NCI-H1105 treated with DMSO at 0.1 percent for 48 hours (cell line): ENCODE data around the gene INHBA.

Experiments used
- DNase-seq: peaks from one replicate; lab custom pipeline; 2025; lab: John Stamatoyannopoulos, UW

Gene INHBA

GRCh38 chr7:41688906-41689305, 14.0 kb downstream of the INHBA start:
- no peak for DNase-seq

- no peak for DNase-seq
Observed at GRCh38 chr7:41688012-41688625, 14.8 kb downstream of the INHBA start.

- no peak for DNase-seq
Observed at GRCh38 chr7:41685684-41686083, 17.2 kb downstream of the INHBA start.

GRCh38 chr7:41682422-41682821, 20.5 kb downstream of the INHBA start:
- DNase-seq: no peak

GRCh38 chr7:41679566-41679965, 23.3 kb downstream of the INHBA start:
- no peak for DNase-seq

- DNase-seq: no peak
Observed at GRCh38 chr7:41674505-41675023, 28.3 kb downstream of the INHBA start.

GRCh38 chr7:41661596-41661995, 41.3 kb downstream of the INHBA start:
- no peak for DNase-seq

- DNase-seq: no peak
Observed at GRCh38 chr7:41659539-41659938, 43.4 kb downstream of the INHBA start.

- no peak for DNase-seq
Observed at GRCh38 chr7:41656366-41656765, 46.5 kb downstream of the INHBA start.

GRCh38 chr7:41655426-41655825, 47.5 kb downstream of the INHBA start:
- DNase-seq: no peak

GRCh38 chr7:41652267-41652666, 50.6 kb downstream of the INHBA start:
- DNase-seq: no peak

GRCh38 chr7:41648501-41648900, 54.4 kb downstream of the INHBA start:
- DNase-seq: no peak

- no peak for DNase-seq
Observed at GRCh38 chr7:41643616-41644015, 59.3 kb downstream of the INHBA start.

GRCh38 chr7:41641665-41642014, 61.2 kb downstream of the INHBA start:
- DNase-seq: no peak

- DNase-seq: no peak
Observed at GRCh38 chr7:41641011-41641664, 61.8 kb downstream of the INHBA start.

GRCh38 chr7:41640487-41640886, 62.4 kb downstream of the INHBA start:
- DNase-seq: no peak

- DNase-seq: no peak
Observed at GRCh38 chr7:41637049-41637448, 65.8 kb downstream of the INHBA start.
